HL-60 (cell line): ENCODE data around the gene CACNA1E.

Experiments used
- CTCF ChIP-seq: IDR thresholded peaks from one replicate; pipeline ENCODE4 v1.5.1; 2011; ENCODE audit warnings: low read length, control low read depth, inconsistent platforms; ENCODE audit not compliant: insufficient read depth
- GABPA ChIP-seq: IDR thresholded peaks from 2 replicates; pipeline ENCODE4 v1.6.1; 2012; ENCODE audit warnings: low read depth
- POLR2AphosphoS5 ChIP-seq: IDR thresholded peaks from 2 replicates; pipeline ENCODE4 v1.6.1; 2012; ENCODE audit warnings: low read depth
- REST ChIP-seq: IDR thresholded peaks from 2 replicates; pipeline ENCODE4 v1.6.1; 2012; ENCODE audit warnings: low read depth; ENCODE audit not compliant: insufficient replicate concordance

- no peak for TF ChIP-seq POLR2AphosphoS5
- no peak for TF ChIP-seq CTCF
- no peak for TF ChIP-seq REST
- TF ChIP-seq GABPA, result no peak
Observed at GRCh38 chr1:181538836-181539235, 55.5 kb downstream of the CACNA1E start.
